Liver (tissue), 9 donors: ENCODE results near the gene KIRREL3. TPM values are rescaled to one million over a fixed set of nuclear protein-coding genes. Genes with fewer than 3 reads are reported as not detected.

Source experiments
- DNase-seq: peaks from one replicate; pipeline ENCODE4 v3.0.0-alpha.2; 2017; ENCODE audit warnings: low spot score
- H3K27ac ChIP-seq, 2 donors: one replicate each; pipeline ENCODE4 v1.7.0; 2013; ENCODE audit warnings: inconsistent platforms in 2 of 2, low read length in 2 of 2, control low read depth in 1 of 2, low read depth in 1 of 2, mild to moderate bottlenecking in 1 of 2
- H3K27me3 ChIP-seq, 4 donors: one replicate each; pipeline versions ENCODE4 v1.6.1 to v1.7.0; 2013; ENCODE audit warnings: low read length in 3 of 4, inconsistent platforms in 1 of 4, mild to moderate bottlenecking in 1 of 4, moderate library complexity in 1 of 4; ENCODE audit not compliant: control insufficient read depth in 4 of 4, insufficient read depth in 4 of 4
- H3K36me3 ChIP-seq, 4 donors: one replicate each; pipeline versions ENCODE4 v1.6.1 to v1.7.0; 2013; ENCODE audit warnings: low read length in 3 of 4, mild to moderate bottlenecking in 3 of 4, low read depth in 1 of 4, moderate library complexity in 1 of 4; ENCODE audit not compliant: control insufficient read depth in 4 of 4, insufficient read depth in 3 of 4
- H3K4me1 ChIP-seq, 4 donors: one replicate each; pipeline versions ENCODE4 v1.6.1 to v1.7.0; 2013; ENCODE audit warnings: low read length in 3 of 4, mild to moderate bottlenecking in 3 of 4, moderate library complexity in 1 of 4; ENCODE audit not compliant: control insufficient read depth in 4 of 4, insufficient read depth in 4 of 4
- H3K4me3 ChIP-seq, 3 donors: one replicate each; pipeline versions ENCODE4 v1.6.1 to v1.7.0; 2013; ENCODE audit warnings: low read length in 3 of 3, control low read depth in 1 of 3, low read depth in 1 of 3, mild to moderate bottlenecking in 1 of 3
- H3K9ac ChIP-seq, 2 donors: one replicate each; pipeline ENCODE4 v1.7.0; 2013; ENCODE audit warnings: low read length in 2 of 2, mild to moderate bottlenecking in 2 of 2, moderate library complexity in 2 of 2, control low read depth in 1 of 2, low read depth in 1 of 2
- H3K9me3 ChIP-seq, 4 donors: one replicate each; pipeline versions ENCODE4 v1.6.1 to v1.7.0; 2013; ENCODE audit warnings: low read length in 3 of 4; ENCODE audit not compliant: control insufficient read depth in 4 of 4
- EGR1 ChIP-seq, 2 donors: IDR thresholded peaks; 2 replicates each; pipeline ENCODE4 v1.6.1; 2016 to 2018; ENCODE audit warnings: antibody characterized with exemption in 2 of 2, low read depth in 2 of 2
- FOXA1 ChIP-seq: IDR thresholded peaks from 2 replicates; pipeline ENCODE4 v1.6.1; 2016; ENCODE audit warnings: antibody characterized with exemption
- FOXA2 ChIP-seq: IDR thresholded peaks from 2 replicates; pipeline ENCODE4 v1.6.1; 2016; ENCODE audit warnings: antibody characterized with exemption
- HNF4A ChIP-seq, 2 donors: conservative IDR thresholded peaks; 2 replicates each; pipeline ENCODE4 v1.6.1; 2016; ENCODE audit warnings: antibody characterized with exemption in 2 of 2, mild to moderate bottlenecking in 2 of 2
- HNF4G ChIP-seq: IDR thresholded peaks from 2 replicates; pipeline ENCODE4 v1.6.1; 2016; ENCODE audit warnings: antibody characterized with exemption
- JUND ChIP-seq, 2 donors: IDR thresholded peaks; 2 replicates each; pipeline ENCODE4 v1.6.1; 2016; ENCODE audit warnings: antibody characterized with exemption in 2 of 2
- MAX ChIP-seq: IDR thresholded peaks from 2 replicates; pipeline ENCODE4 v1.6.1; 2016; ENCODE audit warnings: antibody characterized with exemption
- NR2F2 ChIP-seq: IDR thresholded peaks from 2 replicates; pipeline ENCODE4 v1.6.1; 2016; ENCODE audit warnings: antibody characterized with exemption
- RAD21 ChIP-seq, 2 donors: IDR thresholded peaks; 2 replicates each; pipeline ENCODE4 v1.6.1; 2016; ENCODE audit warnings: antibody characterized with exemption in 2 of 2, mild to moderate bottlenecking in 2 of 2
- REST ChIP-seq: IDR thresholded peaks from 2 replicates; pipeline ENCODE4 v1.6.1; 2016; ENCODE audit warnings: antibody characterized with exemption, mild to moderate bottlenecking
- RXRA ChIP-seq, 2 donors: IDR thresholded peaks; 2 replicates each; pipeline ENCODE4 v1.6.1; 2017 to 2018; ENCODE audit warnings: antibody characterized with exemption in 2 of 2, mild to moderate bottlenecking in 1 of 2
- SP1 ChIP-seq: IDR thresholded peaks from 2 replicates; pipeline ENCODE4 v1.6.1; 2018; ENCODE audit warnings: antibody characterized with exemption, mild to moderate bottlenecking
- TAF1 ChIP-seq: conservative IDR thresholded peaks from 2 replicates; pipeline ENCODE4 v1.6.1; 2016; ENCODE audit warnings: antibody characterized with exemption, mild to moderate bottlenecking
- YY1 ChIP-seq: IDR thresholded peaks from 2 replicates; pipeline ENCODE4 v1.6.1; 2016; ENCODE audit warnings: antibody characterized with exemption, mild to moderate bottlenecking
- WGBS: extraction: QIAGEN DNeasy Blood & Tissue Kit; methylation state at CpG from one replicate; pipeline ENCODE4 v1.1.7; 2013; 5-methylcytosine and 5-hydroxymethylcytosine counted together
- polyA plus RNA-seq, 2 donors: library from polyadenylated mRNA; stranded (reverse) in 1 of 2; unstranded in 1 of 2; fragments of 200-250 nt in 1 of 2; fragments of >200 nt in 1 of 2; fragmentation: Nextera tagmentation in 1 of 2; extraction: Ambion mirVana in 1 of 2; gene quantifications; one replicate each; pipeline versions ENCODE4 v1.2.1 to v1.2.3, GENCODE V29; 2013 to 2015
- total RNA-seq, 2 donors: library from RNA; depleted of rRNA; stranded (reverse); fragments of >200 nt; gene quantifications; one replicate each; pipeline ENCODE4 v1.2.3, GENCODE V29; 2014
- TF ChIP-seq, protein P1 (sequence below): IDR thresholded peaks from 2 replicates; pipeline ENCODE4 v1.6.1; 2016; ENCODE audit warnings: antibody characterized with exemption
- TF ChIP-seq, protein P2 (sequence below): fragments of 150-350 bp; IDR thresholded peaks from 2 replicates; pipeline ENCODE4 v1.5.1; 2017; ENCODE audit warnings: improper control_type of control experiment, low read depth, low read length; ENCODE audit not compliant: missing input control
- TF ChIP-seq, protein P3 (sequence below): IDR thresholded peaks from 2 replicates; pipeline ENCODE4 v1.6.1; 2016; ENCODE audit warnings: antibody characterized with exemption
- donor health status: healthy.
- donor health status: healthy.
- donor health status: healthy.
- donor health status: healthy.
- donor health status: healthy.

Gene KIRREL3
- total and polyA plus RNA-seq, 4 donors = 0.03 to 0.29 (median 0.08) TPM; not detected in 1

- H3K9ac ChIP-seq = no peak overlapping the region
- H3K27ac ChIP-seq = no peak overlapping the region
- 82% methylated on average over 7 of the region's 7 CpGs for WGBS
- DNase-seq = no peak
- H3K36me3 ChIP-seq = no peaks in the 10 kb centered on the region
- no peaks in the 10 kb centered on the region for H3K4me1 ChIP-seq
- no peak for TF ChIP-seq SP1
- TF ChIP-seq TAF1 = no peak
- TF ChIP-seq FOXA2 = no peak
- TF ChIP-seq HNF4G = no peak
- TF ChIP-seq, protein P1, sequence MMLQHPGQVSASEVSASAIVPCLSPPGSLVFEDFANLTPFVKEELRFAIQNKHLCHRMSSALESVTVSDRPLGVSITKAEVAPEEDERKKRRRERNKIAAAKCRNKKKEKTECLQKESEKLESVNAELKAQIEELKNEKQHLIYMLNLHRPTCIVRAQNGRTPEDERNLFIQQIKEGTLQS = no peak
- TF ChIP-seq NR2F2 = no peak
- no peak for TF ChIP-seq YY1
- TF ChIP-seq FOXA1 = no peak
- no peak for TF ChIP-seq RXRA (IDR thresholded peaks at IDR 0.05)
- no peak for TF ChIP-seq REST
- TF ChIP-seq MAX = no peak
- TF ChIP-seq JUND (IDR thresholded peaks at IDR 0.05) = no peak
- TF ChIP-seq, protein P2, sequence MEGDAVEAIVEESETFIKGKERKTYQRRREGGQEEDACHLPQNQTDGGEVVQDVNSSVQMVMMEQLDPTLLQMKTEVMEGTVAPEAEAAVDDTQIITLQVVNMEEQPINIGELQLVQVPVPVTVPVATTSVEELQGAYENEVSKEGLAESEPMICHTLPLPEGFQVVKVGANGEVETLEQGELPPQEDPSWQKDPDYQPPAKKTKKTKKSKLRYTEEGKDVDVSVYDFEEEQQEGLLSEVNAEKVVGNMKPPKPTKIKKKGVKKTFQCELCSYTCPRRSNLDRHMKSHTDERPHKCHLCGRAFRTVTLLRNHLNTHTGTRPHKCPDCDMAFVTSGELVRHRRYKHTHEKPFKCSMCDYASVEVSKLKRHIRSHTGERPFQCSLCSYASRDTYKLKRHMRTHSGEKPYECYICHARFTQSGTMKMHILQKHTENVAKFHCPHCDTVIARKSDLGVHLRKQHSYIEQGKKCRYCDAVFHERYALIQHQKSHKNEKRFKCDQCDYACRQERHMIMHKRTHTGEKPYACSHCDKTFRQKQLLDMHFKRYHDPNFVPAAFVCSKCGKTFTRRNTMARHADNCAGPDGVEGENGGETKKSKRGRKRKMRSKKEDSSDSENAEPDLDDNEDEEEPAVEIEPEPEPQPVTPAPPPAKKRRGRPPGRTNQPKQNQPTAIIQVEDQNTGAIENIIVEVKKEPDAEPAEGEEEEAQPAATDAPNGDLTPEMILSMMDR = no peak
- TF ChIP-seq RAD21 (IDR thresholded peaks at IDR 0.05) = no peak
- no peak for TF ChIP-seq EGR1 (IDR thresholded peaks at IDR 0.05; ENCODE audit: low read depth in 2 of 2)
- TF ChIP-seq, protein P3, sequence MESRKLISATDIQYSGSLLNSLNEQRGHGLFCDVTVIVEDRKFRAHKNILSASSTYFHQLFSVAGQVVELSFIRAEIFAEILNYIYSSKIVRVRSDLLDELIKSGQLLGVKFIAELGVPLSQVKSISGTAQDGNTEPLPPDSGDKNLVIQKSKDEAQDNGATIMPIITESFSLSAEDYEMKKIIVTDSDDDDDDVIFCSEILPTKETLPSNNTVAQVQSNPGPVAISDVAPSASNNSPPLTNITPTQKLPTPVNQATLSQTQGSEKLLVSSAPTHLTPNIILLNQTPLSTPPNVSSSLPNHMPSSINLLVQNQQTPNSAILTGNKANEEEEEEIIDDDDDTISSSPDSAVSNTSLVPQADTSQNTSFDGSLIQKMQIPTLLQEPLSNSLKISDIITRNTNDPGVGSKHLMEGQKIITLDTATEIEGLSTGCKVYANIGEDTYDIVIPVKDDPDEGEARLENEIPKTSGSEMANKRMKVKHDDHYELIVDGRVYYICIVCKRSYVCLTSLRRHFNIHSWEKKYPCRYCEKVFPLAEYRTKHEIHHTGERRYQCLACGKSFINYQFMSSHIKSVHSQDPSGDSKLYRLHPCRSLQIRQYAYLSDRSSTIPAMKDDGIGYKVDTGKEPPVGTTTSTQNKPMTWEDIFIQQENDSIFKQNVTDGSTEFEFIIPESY = no peak
- TF ChIP-seq HNF4A (conservative IDR thresholded peaks at IDR 0.05) = no peak
- no peaks in the 10 kb centered on the region for H3K9me3 ChIP-seq
- no peak overlapping the region for H3K4me3 ChIP-seq
- no peaks in the 10 kb centered on the region for H3K27me3 ChIP-seq
Observed at GRCh38 chr11:126888115-126888712, 112.4 kb downstream of the KIRREL3 start.
